HL-60 (cell line): Measurements from ENCODE around the gene MARCHF11.

Experiments used
- CTCF ChIP-seq: IDR thresholded peaks from one replicate; pipeline ENCODE4 v1.5.1; 2011; ENCODE audit warnings: low read length, control low read depth, inconsistent platforms; ENCODE audit not compliant: insufficient read depth
- GABPA ChIP-seq: IDR thresholded peaks from 2 replicates; pipeline ENCODE4 v1.6.1; 2012; ENCODE audit warnings: low read depth
- POLR2AphosphoS5 ChIP-seq: IDR thresholded peaks from 2 replicates; pipeline ENCODE4 v1.6.1; 2012; ENCODE audit warnings: low read depth
- REST ChIP-seq: IDR thresholded peaks from 2 replicates; pipeline ENCODE4 v1.6.1; 2012; ENCODE audit warnings: low read depth; ENCODE audit not compliant: insufficient replicate concordance
- SPI1 ChIP-seq: IDR thresholded peaks from 2 replicates; pipeline ENCODE4 v1.6.1; 2012; ENCODE audit warnings: low read depth, mild to moderate bottlenecking, borderline replicate concordance

GRCh38 chr5:16180789-16181082 is 1.1 kb upstream of the MARCHF11 start:
- TF ChIP-seq CTCF = no peak
- TF ChIP-seq GABPA = no peak
- TF ChIP-seq REST = no peak
- TF ChIP-seq POLR2AphosphoS5 = no peak
- TF ChIP-seq SPI1 = no peak
